ENCODE results near the gene VPS13C.

VPS13C gene

DNA sequence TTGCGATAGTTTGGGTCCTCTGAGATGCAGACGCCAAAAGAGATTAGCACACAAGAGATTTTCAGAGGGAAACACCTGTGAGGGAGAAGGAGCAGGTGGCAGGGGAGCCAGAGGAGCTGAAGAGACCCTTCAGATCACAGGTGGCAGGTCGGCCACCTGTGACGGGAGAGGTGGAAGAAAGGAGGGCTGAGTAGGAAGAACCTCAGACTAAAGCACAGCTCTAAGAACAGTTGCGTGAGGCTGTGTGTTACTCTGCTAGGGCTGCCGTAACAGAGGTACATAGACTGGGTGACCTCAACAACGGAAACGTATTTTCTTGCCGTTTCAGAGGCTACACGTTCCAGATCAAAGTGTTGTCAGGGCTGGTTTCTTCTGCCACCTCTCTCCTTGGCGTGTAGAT, 45.0 kb upstream of the VPS13C start:
- H3K4me1 ChIP-seq (ENCODE audit: control insufficient read depth in 1 of 2, insufficient read depth in 1 of 2, low read depth in 1 of 2, low read length in 1 of 2): peaks cover 0 to 10% of the 10 kb centered on the region in 2 experiments
- TF ChIP-seq CTCF (IDR thresholded peaks at IDR 0.05): no peak
- H3K27me3 ChIP-seq: no peaks in the 10 kb centered on the region
- no peaks in the 10 kb centered on the region for H3K9me3 ChIP-seq
- no peak overlapping the region for H3K4me3 ChIP-seq (ENCODE audit: low read depth in 1 of 2, low read length in 1 of 2)
- H3K27ac ChIP-seq: no peak overlapping the region
- H3K36me3 ChIP-seq: no peaks in the 10 kb centered on the region

- H3K27ac ChIP-seq: no peak overlapping the region
- no peak overlapping the region for H3K4me3 ChIP-seq (ENCODE audit: low read depth in 1 of 2, low read length in 1 of 2)
- H3K27me3 ChIP-seq: no peaks in the 10 kb centered on the region
- TF ChIP-seq CTCF (IDR thresholded peaks at IDR 0.05): no peak
- peaks cover 0 to 10% of the 10 kb centered on the region in 2 experiments for H3K4me1 ChIP-seq (ENCODE audit: control insufficient read depth in 1 of 2, insufficient read depth in 1 of 2, low read depth in 1 of 2, low read length in 1 of 2)
- H3K36me3 ChIP-seq: no peaks in the 10 kb centered on the region
- H3K9me3 ChIP-seq: no peaks in the 10 kb centered on the region
Observed at GRCh38 chr15:62104846-62105245, 44.6 kb upstream of the VPS13C start.

- H3K36me3 ChIP-seq: no peaks in the 10 kb centered on the region
- no peak overlapping the region for H3K4me3 ChIP-seq (ENCODE audit: low read depth in 1 of 2, low read length in 1 of 2)
- peaks cover 0 to 10% of the 10 kb centered on the region in 2 experiments for H3K4me1 ChIP-seq (ENCODE audit: control insufficient read depth in 1 of 2, insufficient read depth in 1 of 2, low read depth in 1 of 2, low read length in 1 of 2)
- no peaks in the 10 kb centered on the region for H3K27me3 ChIP-seq
- H3K9me3 ChIP-seq: no peaks in the 10 kb centered on the region
- H3K27ac ChIP-seq: no peak overlapping the region
- no peak for TF ChIP-seq CTCF (IDR thresholded peaks at IDR 0.05)
Observed at GRCh38 chr15:62104401-62104800, 44.2 kb upstream of the VPS13C start.

- Histone ChIP-seq H3K4me3 (ENCODE audit: low read depth in 1 of 2, low read length in 1 of 2) (no peak overlapping the region), H3K36me3 (no peaks in the 10 kb centered on the region), H3K4me1 (ENCODE audit: control insufficient read depth in 1 of 2, insufficient read depth in 1 of 2, low read depth in 1 of 2, low read length in 1 of 2) (peaks cover 0 to 8% of the 10 kb centered on the region in 2 experiments), H3K27me3 (peaks cover 10% of the 10 kb centered on the region), H3K27ac (no peak overlapping the region), H3K9me3 (no peaks in the 10 kb centered on the region)
- no peak for TF ChIP-seq CTCF (IDR thresholded peaks at IDR 0.05)
Observed at GRCh38 chr15:62103431-62103830, 43.2 kb upstream of the VPS13C start.

- no peak for TF ChIP-seq CTCF (IDR thresholded peaks at IDR 0.05)
- no peak overlapping the region for H3K27ac ChIP-seq
- H3K4me1 ChIP-seq (ENCODE audit: control insufficient read depth in 1 of 2, insufficient read depth in 1 of 2, low read depth in 1 of 2, low read length in 1 of 2): no peaks in the 10 kb centered on the region
- H3K9me3 ChIP-seq: no peaks in the 10 kb centered on the region
- H3K27me3 ChIP-seq: peaks cover 23% of the 10 kb centered on the region
- no peak overlapping the region for H3K4me3 ChIP-seq (ENCODE audit: low read depth in 1 of 2, low read length in 1 of 2)
- no peaks in the 10 kb centered on the region for H3K36me3 ChIP-seq
Observed at GRCh38 chr15:62099094-62099601, 38.9 kb upstream of the VPS13C start.

GRCh38 chr15:62094388-62094787, 34.1 kb upstream of the VPS13C start:
- TF ChIP-seq CTCF (IDR thresholded peaks at IDR 0.05): no peak
- H3K27ac ChIP-seq: no peak overlapping the region
- peaks cover 22% of the 10 kb centered on the region for H3K27me3 ChIP-seq
- no peaks in the 10 kb centered on the region for H3K9me3 ChIP-seq
- H3K4me1 ChIP-seq (ENCODE audit: control insufficient read depth in 1 of 2, insufficient read depth in 1 of 2, low read depth in 1 of 2, low read length in 1 of 2): peaks cover 3 to 8% of the 10 kb centered on the region in 2 experiments
- H3K4me3 ChIP-seq (ENCODE audit: low read depth in 1 of 2, low read length in 1 of 2): no peak overlapping the region
- no peaks in the 10 kb centered on the region for H3K36me3 ChIP-seq
